Erythroblast (primary cell): ENCODE results near the gene CDH2.

Experiments used
- GATA1 ChIP-seq: IDR thresholded peaks from 2 replicates; pipeline ENCODE4 v1.6.1; 2011; ENCODE audit warnings: low read depth, mild to moderate bottlenecking, control low read depth, low read length, moderate library complexity
- POLR2A ChIP-seq: IDR thresholded peaks from 2 replicates; pipeline ENCODE4 v1.6.1; 2011; ENCODE audit warnings: mild to moderate bottlenecking, low read length

DNA sequence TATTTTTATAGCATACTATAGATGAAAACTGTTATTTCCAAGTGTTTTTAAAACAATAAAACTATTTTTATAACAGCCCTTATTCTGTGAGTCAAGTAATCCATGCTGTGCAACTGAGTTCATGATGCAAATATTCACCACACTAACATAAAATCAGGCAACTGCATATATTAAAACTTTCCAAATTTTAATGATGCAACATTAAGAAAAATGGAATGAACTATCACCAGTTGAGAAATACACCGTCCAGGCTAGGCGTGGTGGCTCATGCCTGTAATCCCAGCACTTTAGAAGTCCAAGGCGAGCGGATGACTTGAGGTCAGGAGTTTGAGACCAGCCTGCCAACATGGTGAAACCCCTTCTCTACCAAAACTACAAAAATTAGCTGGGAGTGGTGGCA, 114.5 kb downstream of the CDH2 start:
- TF ChIP-seq POLR2A (no peak), GATA1 (no peak)
